D721Med (cell line): ENCODE data around the gene CDK11B.

ENCODE experiments used
- DNase-seq: peaks from one replicate; pipeline ENCODE4 v3.0.0; 2011; ENCODE audit warnings: low spot score; ENCODE audit not compliant: insufficient read length
- FAIRE-seq: peaks from 2 replicates; lab custom pipeline; 2011; peaks lifted over from hg19 to GRCh38; lab: Jason Lieb, UNC
- CTCF ChIP-seq: IDR thresholded peaks from 2 replicates; pipeline ENCODE4 v1.5.1; 2012; ENCODE audit warnings: mild to moderate bottlenecking, control low read depth; ENCODE audit not compliant: insufficient read depth; ENCODE audit errors: missing control alignments

CDK11B gene

GRCh38 chr1:1594602-1595260 lies 64.1 kb downstream of the CDK11B start:
- no peak for FAIRE-seq
- TF ChIP-seq CTCF: no peak
- DNase-seq: no peak

- no peak for TF ChIP-seq CTCF
- DNase-seq (no peak), FAIRE-seq (no peak)
Measured at GRCh38 chr1:1593834-1594601, 64.8 kb downstream of the CDK11B start.

GRCh38 chr1:1591452-1591851 lies 67.4 kb downstream of the CDK11B start:
- FAIRE-seq (no peak), DNase-seq (no peak)
- TF ChIP-seq CTCF: no peak
